ENCODE measurements around the gene RIC1.

- TF ChIP-seq CTCF (conservative IDR thresholded peaks at IDR 0.05 in 1 of 2, IDR thresholded peaks at IDR 0.05 in 1 of 2; ENCODE audit: low read depth in 1 of 2, low read length in 2 of 2) (no peak), EZH2 (IDR thresholded peaks at IDR 0.05; ENCODE audit: low read length, missing control alignments) (no peak)
These were observed 20.3 kb upstream of the RIC1 start for GRCh38 chr9:5608298-5609225.
